ENCODE data around the gene PTGIS.
A peak's percentile ranks its signal among the peaks of the same experiment; 100 is the strongest.
"Not testable (repeated sequence)": the region's sequence is repeated elsewhere in the genome, so short reads cannot be mapped to it uniquely, and the experiment has no call there.

The PTGIS gene

DNA sequence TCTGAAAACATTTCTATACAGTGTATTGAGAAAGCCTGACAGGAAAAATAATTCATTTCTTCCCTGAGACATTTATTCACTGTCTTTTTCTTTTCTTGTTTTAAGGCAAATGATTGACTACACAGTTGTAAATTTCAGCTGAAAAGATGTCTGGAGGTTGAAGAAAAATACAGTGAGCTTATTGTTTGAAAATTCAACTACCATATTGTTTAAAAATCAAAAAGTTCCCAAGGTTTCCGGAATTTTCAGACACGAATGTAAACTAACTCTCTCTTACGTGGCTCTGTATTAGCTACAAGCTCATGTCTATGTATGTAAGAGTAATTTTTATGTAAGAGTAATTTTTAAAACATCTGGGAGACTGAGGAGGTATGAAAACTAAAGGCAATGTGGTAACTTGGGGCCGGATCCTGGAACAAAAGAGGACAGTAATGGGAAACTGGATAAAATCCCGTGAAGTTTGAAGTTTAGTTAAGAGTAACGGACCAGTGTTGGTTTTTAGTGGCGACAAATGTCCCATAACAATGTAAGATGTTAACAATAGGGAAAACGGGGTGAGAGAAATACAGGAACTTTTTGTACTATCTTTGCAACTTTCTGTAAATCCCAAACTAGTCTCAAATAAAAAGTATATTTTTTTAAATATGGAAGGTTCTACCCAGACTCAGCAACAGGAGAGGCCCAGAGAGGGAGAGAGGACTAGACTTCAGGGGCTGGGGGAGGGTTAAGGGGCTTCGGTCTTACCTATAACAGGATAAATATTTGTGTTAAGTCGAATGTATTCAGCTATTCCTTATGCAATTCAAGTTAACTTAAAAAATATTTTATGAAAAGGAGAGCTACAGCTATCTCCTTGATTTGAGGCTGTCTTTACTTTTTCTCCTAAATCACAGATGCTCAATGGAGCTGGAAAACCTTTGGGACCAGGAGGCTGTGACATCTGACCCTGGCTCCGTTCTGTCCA is 1.3 kb downstream of the PTGIS start:
- DNase-seq (ENCODE audit: low read depth) = no peak
- peak overlapping the region; percentile 63 for H3K4me3 ChIP-seq (ENCODE audit: low read depth, low read length)

GRCh38 chr20:49564991-49565390 is 2.9 kb downstream of the PTGIS start:
- not testable (repeated sequence) for H3K4me3 ChIP-seq (ENCODE audit: low read depth, low read length); DNase-seq (ENCODE audit: low read depth)

More for the DNA sequence above, 1.3 kb downstream of the PTGIS start:
- TF ChIP-seq CTCF (conservative IDR thresholded peaks at IDR 0.05; ENCODE audit: low read depth, low read length) = no peak

GRCh38 chr20:49563015-49563980 is 4.6 kb downstream of the PTGIS start:
- TF ChIP-seq CTCF (conservative IDR thresholded peaks at IDR 0.05; ENCODE audit: low read depth, low read length) = no peak
- H3K4me3 ChIP-seq (ENCODE audit: low read depth, low read length) = no peak overlapping the region
- no peak for DNase-seq (ENCODE audit: low read depth)

DNA sequence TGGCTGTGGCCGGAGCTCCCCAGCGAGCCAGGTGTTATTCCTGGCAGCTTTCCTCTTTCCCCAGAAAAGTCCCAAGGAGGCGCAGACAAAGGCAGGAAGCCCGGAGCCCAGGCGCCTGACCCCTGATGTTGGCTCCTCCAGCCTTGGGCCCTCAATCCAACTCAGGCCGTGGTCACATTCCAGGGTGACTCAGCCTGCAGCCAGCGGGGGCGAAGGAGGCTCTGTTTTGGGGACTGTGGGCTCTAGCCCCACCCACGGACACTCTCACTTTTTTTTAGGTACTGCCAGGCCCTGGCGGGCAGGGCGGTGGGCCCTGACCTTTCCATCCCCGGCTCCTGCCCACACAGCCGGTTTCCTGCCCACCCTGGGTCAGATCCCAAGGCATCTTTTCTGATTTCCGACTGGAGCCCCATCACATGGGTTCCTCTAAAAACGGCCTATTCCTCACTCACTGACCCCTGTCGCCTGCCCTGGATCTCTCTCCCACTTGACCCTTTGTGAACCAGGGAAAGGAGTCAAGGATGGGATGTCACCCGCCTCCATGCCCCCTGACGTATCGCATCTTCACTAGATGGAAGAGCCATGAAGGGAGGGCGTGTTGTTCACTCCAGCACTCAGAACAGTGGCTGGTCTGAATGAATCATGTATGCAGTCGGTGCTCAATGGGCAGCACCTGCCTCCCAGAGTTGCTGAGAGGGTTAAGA is 5.5 kb downstream of the PTGIS start:
- no peak for TF ChIP-seq CTCF (conservative IDR thresholded peaks at IDR 0.05; ENCODE audit: low read depth, low read length)
- DNase-seq (ENCODE audit: low read depth) = peak; percentile 76

GRCh38 chr20:49561806-49562205 is 6.1 kb downstream of the PTGIS start:
- no peak for TF ChIP-seq CTCF (conservative IDR thresholded peaks at IDR 0.05; ENCODE audit: low read depth, low read length)
- DNase-seq (ENCODE audit: low read depth) = no peak
- H3K4me3 ChIP-seq (ENCODE audit: low read depth, low read length) = no peak overlapping the region

More for the DNA sequence above, 5.5 kb downstream of the PTGIS start:
- no peak overlapping the region for H3K4me3 ChIP-seq (ENCODE audit: low read depth, low read length)

DNA sequence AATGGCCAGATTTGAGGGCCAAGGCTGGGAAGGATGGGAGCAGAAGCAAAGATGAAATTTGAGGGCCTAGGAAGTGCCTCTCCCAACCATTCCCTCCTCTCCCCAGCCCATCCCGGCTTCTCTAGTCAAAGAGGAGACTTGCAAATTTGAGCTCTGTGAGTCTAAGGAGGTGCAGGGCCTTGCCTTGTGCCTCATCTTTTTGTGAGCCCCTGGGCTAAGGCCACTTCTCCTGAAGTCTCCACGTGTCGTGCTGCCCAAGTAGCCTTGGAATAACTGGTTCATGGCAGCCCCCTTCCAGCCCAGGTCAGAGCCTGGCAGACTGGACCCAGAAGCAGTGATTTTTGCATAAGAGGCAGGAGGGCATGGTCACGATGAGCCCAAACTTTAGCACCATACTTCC is 6.7 kb downstream of the PTGIS start:
- no peak for DNase-seq (ENCODE audit: low read depth)
- no peak for TF ChIP-seq CTCF (conservative IDR thresholded peaks at IDR 0.05; ENCODE audit: low read depth, low read length)
- no peak overlapping the region for H3K4me3 ChIP-seq (ENCODE audit: low read depth, low read length)

Data from choroid plexus epithelial cell (primary cell).